HG03066 (cell line): Measurements from ENCODE around the gene CYTH2.

Experiments used
- ATAC-seq: cut with Tn5 transposase; IDR thresholded peaks from one replicate; pipeline ENCODE4 v1.9.1; 2021; ENCODE audit warnings: low read depth; ENCODE audit not compliant: unreplicated experiment

The CYTH2 gene

DNA sequence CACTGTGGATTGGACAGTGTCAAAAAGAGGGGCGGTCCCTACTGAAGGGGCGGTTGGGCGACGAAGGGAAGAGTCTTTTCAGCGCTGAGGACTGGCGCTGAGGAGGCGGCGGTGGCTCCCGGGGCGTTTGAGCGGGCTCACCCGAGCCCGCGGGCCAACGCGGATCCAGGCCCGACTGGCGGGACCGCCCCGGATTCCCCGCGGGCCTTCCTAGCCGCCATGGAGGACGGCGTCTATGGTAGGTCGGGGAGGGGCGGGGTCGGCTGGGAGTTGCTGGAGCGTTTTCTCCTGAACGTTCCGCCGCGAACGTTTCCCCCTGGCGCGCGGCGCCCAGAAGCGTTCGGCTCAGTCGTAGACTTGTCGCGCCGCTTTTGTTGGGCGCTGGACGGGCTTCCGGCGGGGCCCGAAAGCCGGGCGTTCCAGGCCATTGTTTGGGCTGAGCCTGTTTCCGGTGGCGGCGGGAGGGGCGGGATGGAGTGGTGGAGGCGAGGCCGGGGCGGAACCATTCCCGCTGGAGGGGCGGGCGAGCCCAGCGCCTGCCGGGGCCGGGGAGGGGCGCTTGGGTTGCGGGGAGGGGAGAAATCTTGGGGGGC is at the start of gene CYTH2:
Gene CYTH2 (plus strand): TSS at position 81 of the 593 bp plus-strand sequence. CDS start 139 bp downstream, at position 220.
- peak; percentile 20 for ATAC-seq

DNA sequence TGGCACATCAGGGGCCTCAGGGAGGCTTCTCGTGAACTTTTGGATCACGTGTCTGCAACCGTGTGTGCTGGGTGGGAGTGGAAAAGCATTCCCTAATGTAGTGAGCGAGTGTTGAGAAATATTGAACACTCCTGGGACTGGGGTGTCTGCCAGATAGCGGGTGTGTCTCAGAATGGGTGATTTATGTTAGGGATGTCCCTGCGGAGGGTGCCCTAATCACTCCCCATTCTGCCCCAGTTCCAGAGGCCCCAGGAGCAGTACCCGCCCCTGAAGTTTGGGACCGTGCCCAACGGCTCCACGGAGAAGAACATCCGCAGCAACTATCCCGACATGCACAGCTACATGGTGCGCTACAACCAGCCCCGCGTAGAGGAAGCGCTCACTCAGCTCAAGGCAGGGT is 47.6 kb upstream of the CYTH2 start:
- no peak for ATAC-seq

- no peak for ATAC-seq
Observed at GRCh38 chr19:48424694-48425219, 44.4 kb upstream of the CYTH2 start.

GRCh38 chr19:48428670-48429069 is 40.5 kb upstream of the CYTH2 start:
- ATAC-seq: no peak

DNA sequence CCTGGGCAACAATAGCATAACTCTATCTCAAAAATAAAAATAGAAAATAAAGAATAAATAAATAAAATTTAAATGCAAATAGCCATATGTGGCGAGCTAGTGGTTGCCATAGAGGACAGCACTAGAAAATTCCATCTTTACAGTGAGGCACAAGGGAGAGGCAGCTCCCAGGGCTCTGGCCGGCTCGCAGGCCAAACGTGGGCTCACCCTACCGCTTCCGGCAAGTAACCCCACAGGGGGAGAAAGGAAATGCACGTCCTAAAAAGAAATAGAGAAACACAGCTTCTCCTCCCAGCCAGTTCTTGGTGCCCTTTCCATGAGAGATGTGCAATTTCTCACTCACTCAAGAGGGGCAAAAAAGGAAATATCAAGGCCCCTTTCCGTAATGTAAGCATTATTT is 35.8 kb upstream of the CYTH2 start:
- ATAC-seq: no peak

DNA sequence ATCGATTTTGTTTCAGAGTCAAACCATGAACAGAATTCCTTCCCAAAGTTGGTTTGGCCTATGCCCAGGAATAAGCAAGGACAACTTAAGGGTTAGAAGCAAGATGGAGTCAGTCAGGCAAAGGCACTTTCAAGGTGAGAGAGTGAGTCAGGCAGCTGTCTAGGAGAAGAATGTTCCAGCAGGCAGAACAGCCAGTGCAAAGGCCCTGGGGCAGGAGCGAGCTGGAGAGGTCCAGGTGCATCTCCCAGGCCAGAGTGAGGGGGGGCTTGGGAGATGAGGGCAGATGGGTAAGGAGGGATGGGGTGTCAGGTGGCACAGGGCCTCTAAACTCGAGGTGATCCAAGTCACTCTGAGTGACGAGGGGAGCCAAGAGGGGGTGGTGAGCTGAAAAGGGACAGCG is 32.6 kb upstream of the CYTH2 start:
- no peak for ATAC-seq

DNA sequence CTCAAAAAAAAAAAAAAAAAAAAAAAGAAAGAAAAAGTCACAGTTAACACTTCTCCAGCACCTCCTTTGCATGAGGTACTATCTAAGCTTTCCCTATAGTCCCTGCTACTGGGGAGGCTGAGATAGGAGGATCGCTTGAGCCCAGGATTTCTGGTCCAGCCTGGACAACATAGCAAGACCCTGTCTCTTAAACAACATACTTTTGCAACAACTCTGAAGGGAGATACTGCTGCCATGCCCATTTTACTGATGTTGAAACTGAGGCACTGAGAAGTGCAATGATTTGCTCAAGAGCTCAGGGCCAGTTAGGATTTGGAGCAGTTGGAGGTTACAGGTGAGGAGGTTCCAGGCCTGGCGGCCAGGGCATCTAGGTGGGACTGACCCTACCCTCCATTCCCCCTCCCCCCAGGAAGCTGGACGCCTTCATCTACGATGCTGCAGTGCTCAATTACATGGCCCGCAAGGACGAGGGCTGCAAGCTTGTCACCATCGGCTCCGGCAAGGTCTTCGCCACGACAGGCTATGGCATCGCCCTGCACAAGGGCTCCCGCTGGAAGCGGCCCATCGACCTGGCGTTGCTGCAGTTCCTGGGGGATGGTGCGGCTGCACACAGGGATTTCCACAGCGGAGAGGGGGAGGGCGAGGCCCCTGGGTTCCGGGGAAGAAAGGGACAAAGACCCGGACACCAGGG is 27.7 kb upstream of the CYTH2 start:
- no peak for ATAC-seq

GRCh38 chr19:48442116-48443035 is 26.8 kb upstream of the CYTH2 start:
- ATAC-seq: no peak

DNA sequence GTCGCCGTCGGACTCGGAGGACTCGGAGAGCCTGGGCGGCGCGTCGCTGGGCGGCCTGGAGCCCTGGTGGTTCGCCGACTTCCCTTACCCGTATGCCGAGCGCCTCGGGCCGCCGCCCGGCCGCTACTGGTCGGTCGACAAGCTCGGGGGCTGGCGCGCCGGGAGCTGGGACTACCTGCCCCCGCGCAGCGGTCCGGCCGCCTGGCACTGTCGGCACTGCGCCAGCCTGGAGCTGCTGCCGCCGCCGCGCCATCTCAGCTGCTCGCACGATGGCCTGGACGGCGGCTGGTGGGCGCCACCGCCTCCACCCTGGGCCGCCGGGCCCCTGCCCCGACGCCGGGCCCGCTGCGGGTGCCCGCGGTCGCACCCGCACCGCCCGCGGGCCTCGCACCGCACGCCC is 25.9 kb upstream of the CYTH2 start:
- ATAC-seq: no peak

- no peak for ATAC-seq
Observed at GRCh38 chr19:48443731-48444128, 25.4 kb upstream of the CYTH2 start.

GRCh38 chr19:48444129-48444935 is 24.8 kb upstream of the CYTH2 start:
- ATAC-seq: no peak

DNA sequence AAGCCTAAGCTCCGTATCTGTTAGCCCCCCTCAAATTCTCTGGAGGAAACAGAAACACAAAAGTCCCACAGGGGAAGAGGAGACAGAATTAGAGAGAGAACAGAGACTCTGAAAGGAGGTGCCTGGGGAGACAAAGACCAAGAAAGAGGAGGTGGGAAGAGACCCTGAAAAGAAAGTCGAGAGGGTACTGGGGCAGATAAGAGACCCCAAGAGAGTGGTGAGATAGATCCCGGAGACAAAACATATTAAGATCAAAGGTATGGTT is 24.3 kb upstream of the CYTH2 start:
- no peak for ATAC-seq

DNA sequence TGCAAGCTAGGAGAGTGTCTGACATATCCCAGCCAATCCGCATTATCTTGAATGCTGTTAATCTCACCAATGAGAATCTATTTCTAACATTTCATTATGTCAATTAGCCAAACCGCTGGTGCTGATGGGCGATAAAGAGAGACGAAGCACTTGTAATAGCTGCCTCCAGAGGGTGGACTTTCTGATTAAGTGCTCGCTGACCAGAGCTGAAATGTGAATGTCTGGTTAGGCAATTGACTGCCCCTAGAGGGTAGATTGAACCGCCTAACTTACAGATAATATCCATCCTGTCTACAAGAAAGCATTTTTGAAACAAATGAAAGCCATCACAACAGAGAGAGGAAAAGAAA is 23.9 kb upstream of the CYTH2 start:
- peak; percentile 13 for ATAC-seq

DNA sequence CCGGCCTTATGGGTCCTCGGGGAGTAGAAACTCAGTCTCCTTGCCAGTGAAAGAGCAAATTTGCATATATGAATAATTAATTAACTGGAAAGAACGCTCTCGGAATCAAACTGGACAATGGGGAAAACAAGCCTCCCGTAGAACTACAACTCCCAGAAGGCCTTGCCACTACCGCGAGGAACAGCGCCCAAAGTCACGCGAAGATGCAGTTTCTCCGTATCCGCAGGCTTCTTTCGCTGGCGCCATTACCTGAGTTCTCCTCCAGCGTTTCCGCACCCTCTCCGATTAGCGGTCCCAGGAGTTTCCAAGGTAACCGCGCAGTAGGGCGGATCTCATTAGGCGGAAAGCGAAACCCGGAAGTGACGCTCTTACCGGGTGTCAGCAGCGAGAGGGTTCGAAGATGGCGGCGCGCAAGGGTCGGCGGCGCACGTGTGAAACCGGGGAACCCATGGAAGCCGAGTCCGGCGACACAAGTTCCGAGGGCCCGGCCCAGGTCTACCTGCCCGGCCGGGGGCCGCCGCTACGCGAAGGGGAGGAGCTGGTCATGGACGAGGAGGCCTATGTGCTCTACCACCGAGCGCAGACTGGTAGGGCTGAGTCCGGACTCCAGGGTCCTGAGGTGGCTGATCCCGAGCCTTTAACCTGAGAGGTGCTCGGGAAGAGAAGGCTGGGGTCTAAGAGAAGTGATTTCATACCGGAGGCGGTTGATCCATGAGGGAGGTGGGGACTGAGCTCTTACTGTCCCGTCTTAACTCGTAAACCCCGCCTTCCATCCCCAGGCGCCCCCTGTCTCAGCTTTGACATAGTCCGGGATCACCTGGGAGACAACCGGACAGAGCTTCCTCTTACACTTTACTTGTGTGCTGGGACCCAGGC is 23.3 kb upstream of the CYTH2 start, which contains the start of gene GRWD1:
Gene GRWD1 (plus strand): TSS at position 378 of the 876 bp plus-strand sequence. CDS start 23 bp downstream, at position 401.
- peak; percentile 85 for ATAC-seq

DNA sequence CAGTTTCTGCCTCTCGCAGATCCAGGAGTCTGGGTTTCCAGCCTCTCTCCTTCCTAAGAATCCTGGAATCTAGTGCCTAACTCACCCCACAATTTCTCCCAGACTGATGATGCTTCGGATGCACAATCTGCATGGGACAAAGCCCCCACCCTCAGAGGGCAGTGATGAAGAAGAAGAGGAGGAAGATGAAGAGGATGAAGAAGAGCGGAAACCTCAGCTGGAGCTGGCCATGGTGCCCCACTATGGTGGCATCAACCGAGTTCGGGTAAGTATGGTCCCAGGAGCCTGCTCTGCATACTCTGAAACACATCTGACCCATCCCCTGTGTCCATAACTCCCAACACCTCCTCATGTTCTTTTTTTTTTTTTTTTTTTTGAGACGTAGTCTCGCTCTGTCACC is 22.6 kb upstream of the CYTH2 start:
- no peak for ATAC-seq

GRCh38 chr19:48448563-48448962 is 20.6 kb upstream of the CYTH2 start:
- ATAC-seq: no peak

GRCh38 chr19:48450441-48450840 is 18.7 kb upstream of the CYTH2 start:
- ATAC-seq: no peak

DNA sequence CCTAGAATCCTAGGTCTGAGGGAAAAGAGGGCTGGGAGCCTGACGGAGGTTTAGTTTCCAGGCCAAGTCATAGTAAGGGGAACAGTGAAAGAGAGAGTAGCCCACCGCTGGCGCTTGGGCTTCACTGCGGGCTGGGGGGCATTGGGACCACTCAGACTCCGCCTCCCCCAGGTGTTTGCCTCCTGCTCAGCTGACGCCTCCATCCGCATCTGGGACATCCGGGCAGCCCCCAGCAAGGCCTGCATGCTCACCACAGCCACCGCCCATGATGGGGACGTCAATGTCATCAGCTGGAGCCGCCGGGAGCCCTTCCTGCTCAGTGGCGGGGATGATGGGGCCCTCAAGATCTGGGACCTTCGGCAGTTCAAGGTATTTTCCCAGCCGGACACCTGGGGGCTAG is 18.3 kb upstream of the CYTH2 start:
- no peak for ATAC-seq

GRCh38 chr19:48451624-48452023 is 17.5 kb upstream of the CYTH2 start:
- no peak for ATAC-seq
